ENCODE results near the gene BLOC1S4. TPM values are rescaled to one million over a fixed set of nuclear protein-coding genes. Genes with fewer than 3 reads are reported as not detected.

BLOC1S4 gene
- polyA plus RNA-seq, 1 of the 3 experiments (the other 2 are of a cell fraction), result 22.1 TPM

DNA sequence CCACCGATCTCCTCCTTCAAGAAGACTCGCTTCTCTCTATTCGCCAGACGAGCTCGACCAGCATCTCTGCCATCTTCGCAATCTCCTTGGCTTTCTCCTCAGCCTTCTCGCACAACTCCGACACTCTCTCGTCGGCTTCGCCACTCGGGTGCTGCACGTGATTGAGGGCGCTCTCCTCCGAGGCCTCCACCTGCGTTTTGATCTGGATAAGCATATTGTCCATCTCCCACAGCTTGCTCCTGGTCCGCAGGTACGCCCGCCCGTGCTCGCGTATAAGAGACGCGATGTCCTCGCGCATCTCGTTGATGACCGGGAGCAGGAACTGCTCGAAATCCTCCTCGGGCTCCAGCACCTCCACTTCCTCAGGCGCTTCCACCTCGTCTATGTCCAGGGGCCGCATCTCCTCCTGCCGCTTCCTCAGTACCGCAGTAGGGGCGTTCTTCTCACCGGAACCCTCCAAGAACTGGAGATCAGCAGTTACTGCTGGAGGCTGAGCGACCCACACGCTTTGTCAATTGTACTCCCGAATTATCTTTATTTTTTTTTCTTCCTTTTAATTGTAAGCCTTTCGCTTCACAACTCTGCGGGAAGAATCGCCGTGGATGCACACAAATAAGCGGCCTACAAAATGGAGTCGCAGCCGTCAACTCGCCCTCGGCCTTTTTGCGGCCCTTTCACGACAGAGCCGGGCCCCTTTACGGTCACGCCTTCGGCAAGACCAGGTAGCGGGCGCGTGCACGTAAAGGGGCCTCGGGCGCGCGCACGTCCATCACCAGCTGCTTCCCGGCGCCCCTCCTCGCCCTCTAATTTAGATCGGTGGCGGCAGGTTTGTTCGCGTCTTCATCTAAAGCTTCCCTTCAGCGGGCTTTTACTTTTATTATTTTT is 6.5 kb upstream of the BLOC1S4 start, which contains the start of gene MRFAP1L1:
Gene MRFAP1L1 (minus strand): TSS at position 636 of the 885 bp plus-strand sequence. CDS start 236 bp downstream, at position 400.
- Histone ChIP-seq H4K20me1 (ENCODE audit: insufficient read depth) (no peaks in the 10 kb centered on the region; the same call in 1 of the 2 replicates), H3K9ac (peak within 1 kb of the TSS; percentile 87), H3K79me2 (ENCODE audit: insufficient read depth) (peaks cover 51% of the 10 kb centered on the region), H3F3A (replicated peaks; ENCODE audit: insufficient read depth) (peaks cover 6% of the 10 kb centered on the region), H3K27me3 (ENCODE audit: insufficient read depth) (no peaks in the 10 kb centered on the region), H3K4me3 (ENCODE audit: low read depth in 2 of 2, low read length in 1 of 2) (peak within 1 kb of the TSS; percentile 91 to 96), H2AFZ (ENCODE audit: low read depth) (peak within 1 kb of the TSS; percentile 100), H3K27ac (ENCODE audit: low read depth in 2 of 2, low read length in 1 of 2) (peak within 1 kb of the TSS; percentile 86 to 95), H3K9me3 (no peaks in the 10 kb centered on the region), H3K4me2 (peak within 1 kb of the TSS; percentile 95), H3K36me3 (replicated peaks in 1 of 2; ENCODE audit: control insufficient read depth in 1 of 2, insufficient read depth in 2 of 2, low read length in 1 of 2) (peaks cover 14 to 15% of the 10 kb centered on the region in 2 experiments), H3K4me1 (ENCODE audit: control insufficient read depth in 1 of 2, insufficient read depth in 2 of 2, low read depth in 1 of 2, low read length in 1 of 2) (peaks cover 13 to 24% of the 10 kb centered on the region in 2 experiments), H3K9me2 (no peaks in the 10 kb centered on the region)
- CTCF ChIA-PET, result interaction anchor here (0.6 to 2.0 kb wide), 8 partner anchors 11 to 372 kb away, joined by 3 to 6 read pairs (median 4); no protein-coding TSS in a partner anchor
- peak; percentile 95 for DNase-seq
- POLR2A ChIA-PET, result interaction anchor here (0.6 to 1.5 kb wide), 6 partner anchors 32 to 165 kb away, joined by 3 to 6 read pairs (median 3); partner anchors contain the start of gene MRFAP1
- 1% methylated on average over 64 of the region's 72 CpGs for WGBS (ENCODE audit: low lambda C conversion rate)
- peak; percentile 94 for TF ChIP-seq YY1 (IDR thresholded peaks at IDR 0.05; ENCODE audit: low read depth)
- TF ChIP-seq, protein P1, sequence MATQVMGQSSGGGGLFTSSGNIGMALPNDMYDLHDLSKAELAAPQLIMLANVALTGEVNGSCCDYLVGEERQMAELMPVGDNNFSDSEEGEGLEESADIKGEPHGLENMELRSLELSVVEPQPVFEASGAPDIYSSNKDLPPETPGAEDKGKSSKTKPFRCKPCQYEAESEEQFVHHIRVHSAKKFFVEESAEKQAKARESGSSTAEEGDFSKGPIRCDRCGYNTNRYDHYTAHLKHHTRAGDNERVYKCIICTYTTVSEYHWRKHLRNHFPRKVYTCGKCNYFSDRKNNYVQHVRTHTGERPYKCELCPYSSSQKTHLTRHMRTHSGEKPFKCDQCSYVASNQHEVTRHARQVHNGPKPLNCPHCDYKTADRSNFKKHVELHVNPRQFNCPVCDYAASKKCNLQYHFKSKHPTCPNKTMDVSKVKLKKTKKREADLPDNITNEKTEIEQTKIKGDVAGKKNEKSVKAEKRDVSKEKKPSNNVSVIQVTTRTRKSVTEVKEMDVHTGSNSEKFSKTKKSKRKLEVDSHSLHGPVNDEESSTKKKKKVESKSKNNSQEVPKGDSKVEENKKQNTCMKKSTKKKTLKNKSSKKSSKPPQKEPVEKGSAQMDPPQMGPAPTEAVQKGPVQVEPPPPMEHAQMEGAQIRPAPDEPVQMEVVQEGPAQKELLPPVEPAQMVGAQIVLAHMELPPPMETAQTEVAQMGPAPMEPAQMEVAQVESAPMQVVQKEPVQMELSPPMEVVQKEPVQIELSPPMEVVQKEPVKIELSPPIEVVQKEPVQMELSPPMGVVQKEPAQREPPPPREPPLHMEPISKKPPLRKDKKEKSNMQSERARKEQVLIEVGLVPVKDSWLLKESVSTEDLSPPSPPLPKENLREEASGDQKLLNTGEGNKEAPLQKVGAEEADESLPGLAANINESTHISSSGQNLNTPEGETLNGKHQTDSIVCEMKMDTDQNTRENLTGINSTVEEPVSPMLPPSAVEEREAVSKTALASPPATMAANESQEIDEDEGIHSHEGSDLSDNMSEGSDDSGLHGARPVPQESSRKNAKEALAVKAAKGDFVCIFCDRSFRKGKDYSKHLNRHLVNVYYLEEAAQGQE (IDR thresholded peaks at IDR 0.05; ENCODE audit: low read depth, low read length), result no peak
- no peak for TF ChIP-seq FOSL2 (IDR thresholded peaks at IDR 0.05; ENCODE audit: borderline replicate concordance, low read depth)
- TF ChIP-seq, protein P2, sequence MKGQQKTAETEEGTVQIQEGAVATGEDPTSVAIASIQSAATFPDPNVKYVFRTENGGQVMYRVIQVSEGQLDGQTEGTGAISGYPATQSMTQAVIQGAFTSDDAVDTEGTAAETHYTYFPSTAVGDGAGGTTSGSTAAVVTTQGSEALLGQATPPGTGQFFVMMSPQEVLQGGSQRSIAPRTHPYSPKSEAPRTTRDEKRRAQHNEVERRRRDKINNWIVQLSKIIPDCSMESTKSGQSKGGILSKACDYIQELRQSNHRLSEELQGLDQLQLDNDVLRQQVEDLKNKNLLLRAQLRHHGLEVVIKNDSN (IDR thresholded peaks at IDR 0.05; ENCODE audit: borderline replicate concordance, low read depth), result no peak; the same call in 1 of the 2 replicates
- no peak for TF ChIP-seq GATA2 (CRISPR knock-in tag; IDR thresholded peaks at IDR 0.05)
- TF ChIP-seq RAD21 (IDR thresholded peaks at IDR 0.05; ENCODE audit: low read length), result no peak
- TF ChIP-seq TCF12 (IDR thresholded peaks at IDR 0.05), result no peak
- TF ChIP-seq SIN3A (IDR thresholded peaks at IDR 0.05; ENCODE audit: borderline replicate concordance, low read depth, low read length), result no peak; the same call in 1 of the 2 replicates
- TF ChIP-seq, protein P3, sequence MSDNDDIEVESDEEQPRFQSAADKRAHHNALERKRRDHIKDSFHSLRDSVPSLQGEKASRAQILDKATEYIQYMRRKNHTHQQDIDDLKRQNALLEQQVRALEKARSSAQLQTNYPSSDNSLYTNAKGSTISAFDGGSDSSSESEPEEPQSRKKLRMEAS (IDR thresholded peaks at IDR 0.05; ENCODE audit: low read depth), result peak; percentile 60; the same call in 1 of the 2 replicates
- TF ChIP-seq NRF1 (IDR thresholded peaks at IDR 0.05; ENCODE audit: low read depth, low read length), result no peak
- TF ChIP-seq, protein P4, sequence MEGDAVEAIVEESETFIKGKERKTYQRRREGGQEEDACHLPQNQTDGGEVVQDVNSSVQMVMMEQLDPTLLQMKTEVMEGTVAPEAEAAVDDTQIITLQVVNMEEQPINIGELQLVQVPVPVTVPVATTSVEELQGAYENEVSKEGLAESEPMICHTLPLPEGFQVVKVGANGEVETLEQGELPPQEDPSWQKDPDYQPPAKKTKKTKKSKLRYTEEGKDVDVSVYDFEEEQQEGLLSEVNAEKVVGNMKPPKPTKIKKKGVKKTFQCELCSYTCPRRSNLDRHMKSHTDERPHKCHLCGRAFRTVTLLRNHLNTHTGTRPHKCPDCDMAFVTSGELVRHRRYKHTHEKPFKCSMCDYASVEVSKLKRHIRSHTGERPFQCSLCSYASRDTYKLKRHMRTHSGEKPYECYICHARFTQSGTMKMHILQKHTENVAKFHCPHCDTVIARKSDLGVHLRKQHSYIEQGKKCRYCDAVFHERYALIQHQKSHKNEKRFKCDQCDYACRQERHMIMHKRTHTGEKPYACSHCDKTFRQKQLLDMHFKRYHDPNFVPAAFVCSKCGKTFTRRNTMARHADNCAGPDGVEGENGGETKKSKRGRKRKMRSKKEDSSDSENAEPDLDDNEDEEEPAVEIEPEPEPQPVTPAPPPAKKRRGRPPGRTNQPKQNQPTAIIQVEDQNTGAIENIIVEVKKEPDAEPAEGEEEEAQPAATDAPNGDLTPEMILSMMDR (IDR thresholded peaks at IDR 0.05), result peak; percentile 31
- no peak; the same call in 1 of the 2 replicates for TF ChIP-seq GABPA (IDR thresholded peaks at IDR 0.05; ENCODE audit: low read depth)
- no peak for TF ChIP-seq TEAD4 (IDR thresholded peaks at IDR 0.05; ENCODE audit: borderline replicate concordance, insufficient read depth)
- no peak for TF ChIP-seq MEF2A (IDR thresholded peaks at IDR 0.05; ENCODE audit: borderline replicate concordance, low read depth)
- TF ChIP-seq, protein P5, sequence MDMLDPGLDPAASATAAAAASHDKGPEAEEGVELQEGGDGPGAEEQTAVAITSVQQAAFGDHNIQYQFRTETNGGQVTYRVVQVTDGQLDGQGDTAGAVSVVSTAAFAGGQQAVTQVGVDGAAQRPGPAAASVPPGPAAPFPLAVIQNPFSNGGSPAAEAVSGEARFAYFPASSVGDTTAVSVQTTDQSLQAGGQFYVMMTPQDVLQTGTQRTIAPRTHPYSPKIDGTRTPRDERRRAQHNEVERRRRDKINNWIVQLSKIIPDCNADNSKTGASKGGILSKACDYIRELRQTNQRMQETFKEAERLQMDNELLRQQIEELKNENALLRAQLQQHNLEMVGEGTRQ (IDR thresholded peaks at IDR 0.05; ENCODE audit: borderline replicate concordance, low read depth, low read length), result no peak
- peak; percentile 13; the same call in 1 of the 2 replicates for TF ChIP-seq MXI1 (IDR thresholded peaks at IDR 0.05; ENCODE audit: low read depth, low read length)
- no peak for TF ChIP-seq EZH2phosphoT487 (IDR thresholded peaks at IDR 0.05; ENCODE audit: borderline replicate concordance, low read depth)
- TF ChIP-seq, protein P6, sequence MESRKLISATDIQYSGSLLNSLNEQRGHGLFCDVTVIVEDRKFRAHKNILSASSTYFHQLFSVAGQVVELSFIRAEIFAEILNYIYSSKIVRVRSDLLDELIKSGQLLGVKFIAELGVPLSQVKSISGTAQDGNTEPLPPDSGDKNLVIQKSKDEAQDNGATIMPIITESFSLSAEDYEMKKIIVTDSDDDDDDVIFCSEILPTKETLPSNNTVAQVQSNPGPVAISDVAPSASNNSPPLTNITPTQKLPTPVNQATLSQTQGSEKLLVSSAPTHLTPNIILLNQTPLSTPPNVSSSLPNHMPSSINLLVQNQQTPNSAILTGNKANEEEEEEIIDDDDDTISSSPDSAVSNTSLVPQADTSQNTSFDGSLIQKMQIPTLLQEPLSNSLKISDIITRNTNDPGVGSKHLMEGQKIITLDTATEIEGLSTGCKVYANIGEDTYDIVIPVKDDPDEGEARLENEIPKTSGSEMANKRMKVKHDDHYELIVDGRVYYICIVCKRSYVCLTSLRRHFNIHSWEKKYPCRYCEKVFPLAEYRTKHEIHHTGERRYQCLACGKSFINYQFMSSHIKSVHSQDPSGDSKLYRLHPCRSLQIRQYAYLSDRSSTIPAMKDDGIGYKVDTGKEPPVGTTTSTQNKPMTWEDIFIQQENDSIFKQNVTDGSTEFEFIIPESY (IDR thresholded peaks at IDR 0.05; ENCODE audit: borderline replicate concordance, low read depth), result no peak; the same call in 1 of the 2 replicates
- TF ChIP-seq RFX5 (IDR thresholded peaks at IDR 0.05; ENCODE audit: low read length), result no peak
- TF ChIP-seq CHD2 (IDR thresholded peaks at IDR 0.05; ENCODE audit: low read length, partially characterized antibody), result no peak
- no peak for TF ChIP-seq FOXM1 (IDR thresholded peaks at IDR 0.05; ENCODE audit: low read depth)
